Kidney tubule cell (primary cell): ENCODE results near the gene MYO1D.
"Not testable (repeated sequence)": the region's sequence is repeated elsewhere in the genome, so short reads cannot be mapped to it uniquely, and the experiment has no call there.

ENCODE experiments used
- DNase-seq: peaks from one replicate; pipeline ENCODE4 v3.0.0-alpha.2; 2018; ENCODE audit warnings: low spot score

The MYO1D gene

GRCh38 chr17:32876417-32877163 is at the start of gene MYO1D:
Gene MYO1D (minus strand): TSS chr17:32877124. CDS start chr17:32876872, 252 bp downstream.
- DNase-seq = peak; percentile 72

GRCh38 chr17:32926183-32926582 is 49.3 kb upstream of the MYO1D start:
- DNase-seq = no peak

- DNase-seq = not testable (repeated sequence)
Measured at GRCh38 chr17:32923905-32924304, 47.0 kb upstream of the MYO1D start.

- DNase-seq = no peak
Measured at GRCh38 chr17:32921017-32921416, 44.1 kb upstream of the MYO1D start.

GRCh38 chr17:32920293-32920692 is 43.4 kb upstream of the MYO1D start:
- DNase-seq = no peak

- DNase-seq = not testable (repeated sequence)
Measured at GRCh38 chr17:32919876-32920275, 43.0 kb upstream of the MYO1D start.

- no peak for DNase-seq
Measured at GRCh38 chr17:32917842-32918241, 40.9 kb upstream of the MYO1D start.

- DNase-seq = peak; percentile 11
Measured at GRCh38 chr17:32917081-32917480, 40.2 kb upstream of the MYO1D start.

- DNase-seq = no peak
Measured at GRCh38 chr17:32916134-32916533, 39.2 kb upstream of the MYO1D start.

GRCh38 chr17:32915245-32915644 is 38.3 kb upstream of the MYO1D start:
- no peak for DNase-seq

GRCh38 chr17:32914181-32914580 is 37.3 kb upstream of the MYO1D start:
- no peak for DNase-seq

GRCh38 chr17:32913593-32913992 is 36.7 kb upstream of the MYO1D start:
- DNase-seq = no peak

- peak; percentile 80 for DNase-seq
Measured at GRCh38 chr17:32912218-32912897, 35.4 kb upstream of the MYO1D start.

GRCh38 chr17:32910769-32911168 is 33.8 kb upstream of the MYO1D start:
- DNase-seq = no peak

- DNase-seq = peak; percentile 83
Measured at GRCh38 chr17:32909787-32910369, 33.0 kb upstream of the MYO1D start.

GRCh38 chr17:32907583-32907982 is 30.7 kb upstream of the MYO1D start:
- peak; percentile 6 for DNase-seq

- no peak for DNase-seq
Measured at GRCh38 chr17:32904891-32905290, 28.0 kb upstream of the MYO1D start.

- no peak for DNase-seq
Measured at GRCh38 chr17:32903774-32904673, 27.1 kb upstream of the MYO1D start.

GRCh38 chr17:32901743-32902142 is 24.8 kb upstream of the MYO1D start:
- no peak for DNase-seq

GRCh38 chr17:32899236-32900013 is 22.5 kb upstream of the MYO1D start:
- DNase-seq = no peak

GRCh38 chr17:32896647-32897258 is 19.8 kb upstream of the MYO1D start:
- no peak for DNase-seq
